Esophagus muscularis mucosa (tissue), 4 donors: ENCODE measurements around the gene NUBPL. TPM values are rescaled to one million over a fixed set of nuclear protein-coding genes. Genes with fewer than 3 reads are reported as not detected.
"Not testable (repeated sequence)": the region's sequence is repeated elsewhere in the genome, so short reads cannot be mapped to it uniquely, and the experiment has no call there.

ENCODE experiments used
- DNase-seq: peaks from one replicate; pipeline ENCODE4 v3.0.0-alpha.2; 2017; ENCODE audit errors: extremely low spot score
- H3K27ac ChIP-seq, 4 donors: fragments of 200-600 bp; sonication (generic); replicated peaks in 1 of 4; 1 replicate in 3 of 4; 2 replicates in 1 of 4; pipeline ENCODE4 v1.5.1; 2016 to 2019; ENCODE audit warnings: mild to moderate bottlenecking in 1 of 4
- H3K27me3 ChIP-seq, 4 donors: fragments of 200-600 bp; sonication (generic); one replicate each; pipeline versions ENCODE4 v1.5.1 to v1.6.0; 2016 to 2019
- H3K36me3 ChIP-seq, 4 donors: fragments of 200-600 bp; sonication (generic); one replicate each; pipeline ENCODE4 v1.5.1; 2016 to 2019
- H3K4me1 ChIP-seq, 4 donors: fragments of 200-600 bp; sonication (generic); one replicate each; pipeline ENCODE4 v1.5.1; 2016 to 2019
- H3K4me3 ChIP-seq, 4 donors: fragments of 200-600 bp; sonication (generic); 1 replicate in 2 of 4; 2 replicates in 2 of 4; pipeline ENCODE4 v1.5.1; 2016 to 2019; ENCODE audit warnings: mild to moderate bottlenecking in 4 of 4, moderate library complexity in 1 of 4
- H3K9me3 ChIP-seq, 4 donors: fragments of 200-600 bp; sonication (generic); 1 replicate in 3 of 4; 2 replicates in 1 of 4; pipeline ENCODE4 v1.5.1; 2016 to 2019
- EP300 ChIP-seq: sonication (generic); formaldehyde crosslinking; IDR thresholded peaks from one replicate; pipeline ENCODE4 v1.6.1; 2017; ENCODE audit warnings: antibody characterized with exemption
- POLR2A ChIP-seq: fragments of 450-650 bp; IDR thresholded peaks from one replicate; pipeline ENCODE4 v1.6.1; 2017; ENCODE audit warnings: antibody characterized with exemption, moderate library complexity, mild to moderate bottlenecking, low read depth
- POLR2AphosphoS5 ChIP-seq, 2 donors: sonication (generic); formaldehyde crosslinking; IDR thresholded peaks; one replicate each; pipeline ENCODE4 v1.6.1; 2017; ENCODE audit warnings: antibody characterized with exemption in 2 of 2
- WGBS: methylation state at CpG from one replicate; pipeline ENCODE4 v1.1.5; 2018; 5-methylcytosine and 5-hydroxymethylcytosine counted together
- intact Hi-C: fragments of 100-400 bp; cut with DNase I; formaldehyde crosslinking; loops from one replicate; pipeline ENCODE4 v1.15.1; 2023
- total RNA-seq, 4 donors: library from RNA; depleted of rRNA; stranded (reverse); fragments of >200 nt; gene quantifications; one replicate each; pipeline versions ENCODE4 v1.1.0 to v1.2.1, GENCODE V29; 2016
- TF ChIP-seq, protein P1 (sequence below), 3 experiments: fragments of 200-600 bp in 2 of 3; fragments of 450-650 bp in 1 of 3; sonication (generic) in 2 of 3; IDR thresholded peaks; one replicate each; pipeline ENCODE4 v1.5.1; 2017 to 2019; ENCODE audit warnings: antibody characterized with exemption in 3 of 3, mild to moderate bottlenecking in 2 of 3, moderate library complexity in 1 of 3

NUBPL gene
- total RNA-seq, 4 donors from 2014 or later, result 10.3 to 13.6 (median 12.8) TPM

DNA sequence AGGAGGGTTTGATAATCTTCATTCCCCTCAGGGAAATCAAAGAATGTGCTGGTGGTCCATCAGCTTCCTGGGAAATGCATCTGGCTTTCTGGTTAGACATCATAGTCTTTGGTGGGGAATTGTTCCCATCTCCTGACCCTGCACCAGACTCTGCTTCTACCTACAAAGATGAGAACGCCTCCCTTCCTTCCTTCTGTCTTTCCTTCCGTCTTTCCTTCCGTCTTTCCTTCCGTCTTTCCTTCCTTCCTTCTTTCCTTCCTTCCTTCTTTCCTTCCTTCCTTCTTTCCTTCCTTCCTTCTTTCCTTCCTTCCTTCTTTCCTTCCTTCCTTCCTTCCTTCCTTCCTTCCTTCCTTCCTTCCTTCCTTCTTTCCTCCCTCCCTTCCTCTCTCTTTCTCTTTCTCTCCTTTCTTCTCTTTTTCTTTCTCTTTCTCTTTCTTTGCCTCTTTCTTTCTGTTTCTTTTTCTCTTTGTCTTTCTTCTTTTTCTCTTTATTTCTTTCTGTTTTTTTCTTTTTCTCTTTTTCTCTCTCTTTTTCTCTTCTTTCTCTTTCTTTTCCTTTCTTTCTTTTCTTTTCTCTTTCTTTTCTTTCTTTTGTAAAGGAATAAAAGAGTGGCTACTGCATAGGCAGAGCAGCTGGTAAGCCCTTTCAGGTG, 326.9 kb downstream of the NUBPL start:
- WGBS, result 94% methylated on average over 4 of the region's 4 CpGs
- TF ChIP-seq POLR2A (no peak), EP300 (no peak)
- intact Hi-C loops, result no loop called here

DNA sequence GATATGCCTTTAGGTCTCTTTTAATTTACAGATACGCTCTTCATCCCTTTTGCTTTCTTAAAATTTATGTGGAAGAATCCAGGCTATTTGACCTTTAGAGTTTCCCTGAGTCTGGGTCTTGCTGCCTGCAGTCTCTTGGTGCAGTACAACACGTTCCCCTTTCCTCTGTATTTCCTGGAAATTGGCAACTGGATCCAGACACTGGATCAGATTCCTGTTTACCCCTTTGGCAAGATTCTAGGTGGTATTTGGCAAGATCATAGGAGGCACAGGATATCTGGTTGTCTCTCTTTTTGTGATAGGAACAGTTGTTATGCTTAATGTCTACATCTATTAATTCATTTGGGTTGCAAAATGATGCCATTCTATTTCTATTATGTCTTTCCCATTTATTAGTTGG, 328.1 kb downstream of the NUBPL start:
- intact Hi-C loops, result no loop called here
- no peak overlapping the region for H3K27ac ChIP-seq
- WGBS, result 78% methylated on average over 2 of the region's 2 CpGs

More for the DNA sequence above, 326.9 kb downstream of the NUBPL start:
- no peaks in the 10 kb centered on the region for H3K36me3 ChIP-seq
- H3K9me3 ChIP-seq, result no peaks in the 10 kb centered on the region
- peaks cover 0 to 6% (median 1%) of the 10 kb centered on the region in 4 donors for H3K4me1 ChIP-seq
- H3K4me3 ChIP-seq, result no peak overlapping the region
- no peaks in the 10 kb centered on the region for H3K27me3 ChIP-seq
- no peak for DNase-seq
- H3K27ac ChIP-seq, result no peak overlapping the region

DNA sequence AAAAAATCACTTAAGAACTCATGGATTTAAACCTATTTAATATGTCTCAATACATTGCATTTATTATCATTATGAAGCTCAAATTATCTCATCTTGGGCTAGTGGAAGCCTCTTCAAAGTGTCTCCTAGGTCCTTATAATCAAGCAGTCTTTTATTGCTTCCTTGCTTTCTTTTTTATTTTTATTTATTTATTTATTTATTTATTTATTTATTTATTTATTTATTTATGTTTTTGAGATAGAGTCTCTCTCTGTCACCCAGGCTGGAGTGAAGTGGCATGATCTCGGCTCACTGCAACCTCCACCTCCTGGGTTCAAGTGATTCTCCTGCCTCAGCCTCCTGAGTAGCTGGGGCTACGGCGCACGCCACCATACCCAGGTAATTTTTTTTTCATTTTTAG, 329.0 kb downstream of the NUBPL start:
- H3K4me1 ChIP-seq, result peaks cover 3 to 16% (median 7%) of the 10 kb centered on the region in 4 donors
- 93% methylated on average over 4 of the region's 4 CpGs for WGBS
- H3K27me3 ChIP-seq, H3K9me3 ChIP-seq, H3K36me3 ChIP-seq, intact Hi-C loops, H3K27ac ChIP-seq, H3K4me3 ChIP-seq, DNase-seq: not testable (repeated sequence)

More for the DNA sequence above, 328.1 kb downstream of the NUBPL start:
- TF ChIP-seq, protein P1, sequence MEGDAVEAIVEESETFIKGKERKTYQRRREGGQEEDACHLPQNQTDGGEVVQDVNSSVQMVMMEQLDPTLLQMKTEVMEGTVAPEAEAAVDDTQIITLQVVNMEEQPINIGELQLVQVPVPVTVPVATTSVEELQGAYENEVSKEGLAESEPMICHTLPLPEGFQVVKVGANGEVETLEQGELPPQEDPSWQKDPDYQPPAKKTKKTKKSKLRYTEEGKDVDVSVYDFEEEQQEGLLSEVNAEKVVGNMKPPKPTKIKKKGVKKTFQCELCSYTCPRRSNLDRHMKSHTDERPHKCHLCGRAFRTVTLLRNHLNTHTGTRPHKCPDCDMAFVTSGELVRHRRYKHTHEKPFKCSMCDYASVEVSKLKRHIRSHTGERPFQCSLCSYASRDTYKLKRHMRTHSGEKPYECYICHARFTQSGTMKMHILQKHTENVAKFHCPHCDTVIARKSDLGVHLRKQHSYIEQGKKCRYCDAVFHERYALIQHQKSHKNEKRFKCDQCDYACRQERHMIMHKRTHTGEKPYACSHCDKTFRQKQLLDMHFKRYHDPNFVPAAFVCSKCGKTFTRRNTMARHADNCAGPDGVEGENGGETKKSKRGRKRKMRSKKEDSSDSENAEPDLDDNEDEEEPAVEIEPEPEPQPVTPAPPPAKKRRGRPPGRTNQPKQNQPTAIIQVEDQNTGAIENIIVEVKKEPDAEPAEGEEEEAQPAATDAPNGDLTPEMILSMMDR (IDR thresholded peaks at IDR 0.05), result no peak
- no peak for TF ChIP-seq POLR2AphosphoS5 (IDR thresholded peaks at IDR 0.05)
- no peak for TF ChIP-seq POLR2A
- no peak for TF ChIP-seq EP300
- H3K4me1 ChIP-seq, result peaks cover 3 to 16% (median 7%) of the 10 kb centered on the region in 4 donors
- no peaks in the 10 kb centered on the region for H3K9me3 ChIP-seq
- DNase-seq, result no peak
- no peaks in the 10 kb centered on the region for H3K27me3 ChIP-seq
- H3K4me3 ChIP-seq, result no peak overlapping the region
- no peaks in the 10 kb centered on the region for H3K36me3 ChIP-seq

DNA sequence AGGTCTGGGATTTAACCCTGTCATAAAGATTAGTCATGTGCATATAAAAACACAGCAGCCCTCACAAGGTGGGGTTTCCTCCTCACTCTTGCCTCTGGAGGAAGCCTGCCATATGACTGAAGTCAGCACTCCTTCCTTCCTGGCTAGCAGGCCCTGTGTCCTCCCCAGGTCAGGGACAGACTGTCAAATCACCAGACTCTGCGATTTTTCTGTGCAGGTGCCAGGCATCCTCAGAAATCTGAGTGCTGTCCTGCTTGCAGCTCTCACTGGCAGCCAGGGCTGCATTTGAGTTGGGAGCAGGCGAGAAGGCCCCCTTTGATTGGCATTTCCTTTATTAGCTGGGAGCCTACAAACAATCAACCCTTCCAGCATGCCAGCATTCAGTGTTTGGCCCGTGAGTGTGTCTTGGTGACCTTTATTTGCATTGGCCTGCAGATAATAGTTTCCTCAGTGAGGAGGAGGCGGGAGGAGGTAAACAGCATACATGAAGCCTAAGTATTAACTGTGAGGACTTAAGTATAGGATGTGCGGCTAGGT, 332.1 kb downstream of the NUBPL start:
- Histone ChIP-seq H3K27me3 (no peaks in the 10 kb centered on the region), H3K36me3 (no peaks in the 10 kb centered on the region), H3K4me3 (no peak overlapping the region), H3K27ac (no peak overlapping the region), H3K9me3 (no peaks in the 10 kb centered on the region), H3K4me1 (peaks cover 3 to 16% (median 7%) of the 10 kb centered on the region in 4 donors)
- WGBS, result 73% methylated on average over 5 of the region's 5 CpGs
- TF ChIP-seq EP300, result no peak
- no peak for DNase-seq
- intact Hi-C loops, result no loop called here

DNA sequence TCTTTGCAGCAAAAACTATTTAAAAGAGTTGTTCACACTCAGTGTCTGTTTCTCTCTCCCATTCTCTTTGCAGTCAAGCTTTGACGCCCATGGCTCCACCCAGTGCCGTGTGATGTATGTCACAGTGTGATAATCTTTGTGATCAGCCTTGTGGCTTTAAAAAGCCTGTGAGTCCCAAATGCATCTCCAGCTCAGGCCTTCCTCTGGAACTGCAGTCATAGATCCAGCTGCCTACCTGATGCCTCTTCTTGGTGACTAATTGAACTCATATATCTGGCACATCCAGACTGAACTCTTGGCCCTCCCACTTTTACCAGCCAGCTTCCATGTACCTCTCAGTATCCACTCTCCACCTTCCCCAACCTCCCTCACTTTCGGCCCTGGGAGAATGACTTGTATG, 333.1 kb downstream of the NUBPL start:
- peaks cover 3 to 16% (median 7%) of the 10 kb centered on the region in 4 donors for H3K4me1 ChIP-seq
- no peak overlapping the region for H3K4me3 ChIP-seq
- DNase-seq, result no peak
- no peaks in the 10 kb centered on the region for H3K9me3 ChIP-seq
- 93% methylated on average over 3 of the region's 3 CpGs for WGBS
- intact Hi-C loops, result no loop called here
- no peak for TF ChIP-seq POLR2AphosphoS5 (IDR thresholded peaks at IDR 0.05)
- TF ChIP-seq EP300, result no peak
- TF ChIP-seq, protein P1 (IDR thresholded peaks at IDR 0.05), result no peak
- TF ChIP-seq POLR2A, result no peak
- no peak overlapping the region for H3K27ac ChIP-seq
- no peaks in the 10 kb centered on the region for H3K36me3 ChIP-seq
- no peaks in the 10 kb centered on the region for H3K27me3 ChIP-seq

DNA sequence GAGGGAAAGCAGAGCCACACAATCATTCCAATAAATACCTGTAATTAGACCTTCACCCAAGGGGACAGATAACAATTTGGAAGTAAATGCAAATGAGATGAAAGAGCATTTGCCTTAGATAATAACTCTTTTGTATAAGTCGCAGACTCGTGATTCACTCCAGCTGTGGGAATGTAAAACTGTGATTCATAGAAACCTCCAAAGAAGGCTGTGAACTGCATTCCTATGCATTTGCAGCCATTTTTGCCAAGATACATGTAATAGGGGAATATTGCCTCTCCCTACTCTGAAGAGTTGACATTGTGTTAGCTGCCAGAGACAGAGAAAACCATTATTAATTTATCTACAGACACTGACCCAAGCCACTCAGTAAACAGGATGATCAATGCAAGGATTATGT, 334.0 kb downstream of the NUBPL start:
- peaks cover 3 to 16% (median 7%) of the 10 kb centered on the region in 4 donors for H3K4me1 ChIP-seq
- H3K27ac ChIP-seq, result no peak overlapping the region
- intact Hi-C loops, result no loop called here
- no peaks in the 10 kb centered on the region for H3K27me3 ChIP-seq
- DNase-seq, result no peak
- TF ChIP-seq POLR2A, result no peak
- TF ChIP-seq EP300, result no peak
- TF ChIP-seq POLR2AphosphoS5 (IDR thresholded peaks at IDR 0.05), result no peak
- TF ChIP-seq, protein P1 (IDR thresholded peaks at IDR 0.05), result no peak
- WGBS, result 89% methylated on average over 2 of the region's 2 CpGs
- H3K4me3 ChIP-seq, result no peak overlapping the region
- no peaks in the 10 kb centered on the region for H3K36me3 ChIP-seq
- H3K9me3 ChIP-seq, result no peaks in the 10 kb centered on the region
